ENCODE measurements around the gene PPP5C.

Gene PPP5C

DNA sequence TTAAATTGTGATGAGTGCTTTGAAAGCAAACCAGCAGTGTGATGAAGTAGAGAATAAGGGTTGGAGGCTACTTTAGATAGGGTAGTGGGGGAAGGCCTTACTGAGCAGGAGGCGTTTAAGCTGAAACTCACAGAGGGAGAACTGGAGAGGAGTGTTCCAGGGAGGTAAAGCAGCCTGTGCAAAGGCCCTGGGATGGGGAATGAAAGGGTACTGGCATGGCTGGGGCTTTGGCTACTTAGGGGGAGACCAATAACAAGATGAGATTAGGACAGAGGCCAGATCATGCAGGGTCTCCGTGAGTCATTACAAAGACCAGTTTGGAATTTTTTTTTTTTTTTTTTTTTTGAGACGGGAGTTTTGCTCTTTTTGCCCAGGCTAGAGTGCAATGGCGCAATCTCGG, 1.1 kb downstream of the PPP5C start:
- peak overlapping the region; percentile 98 for H3K4me3 ChIP-seq (ENCODE audit: low read depth, low read length)
- TF ChIP-seq, protein P1, sequence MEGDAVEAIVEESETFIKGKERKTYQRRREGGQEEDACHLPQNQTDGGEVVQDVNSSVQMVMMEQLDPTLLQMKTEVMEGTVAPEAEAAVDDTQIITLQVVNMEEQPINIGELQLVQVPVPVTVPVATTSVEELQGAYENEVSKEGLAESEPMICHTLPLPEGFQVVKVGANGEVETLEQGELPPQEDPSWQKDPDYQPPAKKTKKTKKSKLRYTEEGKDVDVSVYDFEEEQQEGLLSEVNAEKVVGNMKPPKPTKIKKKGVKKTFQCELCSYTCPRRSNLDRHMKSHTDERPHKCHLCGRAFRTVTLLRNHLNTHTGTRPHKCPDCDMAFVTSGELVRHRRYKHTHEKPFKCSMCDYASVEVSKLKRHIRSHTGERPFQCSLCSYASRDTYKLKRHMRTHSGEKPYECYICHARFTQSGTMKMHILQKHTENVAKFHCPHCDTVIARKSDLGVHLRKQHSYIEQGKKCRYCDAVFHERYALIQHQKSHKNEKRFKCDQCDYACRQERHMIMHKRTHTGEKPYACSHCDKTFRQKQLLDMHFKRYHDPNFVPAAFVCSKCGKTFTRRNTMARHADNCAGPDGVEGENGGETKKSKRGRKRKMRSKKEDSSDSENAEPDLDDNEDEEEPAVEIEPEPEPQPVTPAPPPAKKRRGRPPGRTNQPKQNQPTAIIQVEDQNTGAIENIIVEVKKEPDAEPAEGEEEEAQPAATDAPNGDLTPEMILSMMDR (IDR thresholded peaks at IDR 0.05; ENCODE audit: borderline replicate concordance, insufficient read depth, low read depth, low read length), result no peak

DNA sequence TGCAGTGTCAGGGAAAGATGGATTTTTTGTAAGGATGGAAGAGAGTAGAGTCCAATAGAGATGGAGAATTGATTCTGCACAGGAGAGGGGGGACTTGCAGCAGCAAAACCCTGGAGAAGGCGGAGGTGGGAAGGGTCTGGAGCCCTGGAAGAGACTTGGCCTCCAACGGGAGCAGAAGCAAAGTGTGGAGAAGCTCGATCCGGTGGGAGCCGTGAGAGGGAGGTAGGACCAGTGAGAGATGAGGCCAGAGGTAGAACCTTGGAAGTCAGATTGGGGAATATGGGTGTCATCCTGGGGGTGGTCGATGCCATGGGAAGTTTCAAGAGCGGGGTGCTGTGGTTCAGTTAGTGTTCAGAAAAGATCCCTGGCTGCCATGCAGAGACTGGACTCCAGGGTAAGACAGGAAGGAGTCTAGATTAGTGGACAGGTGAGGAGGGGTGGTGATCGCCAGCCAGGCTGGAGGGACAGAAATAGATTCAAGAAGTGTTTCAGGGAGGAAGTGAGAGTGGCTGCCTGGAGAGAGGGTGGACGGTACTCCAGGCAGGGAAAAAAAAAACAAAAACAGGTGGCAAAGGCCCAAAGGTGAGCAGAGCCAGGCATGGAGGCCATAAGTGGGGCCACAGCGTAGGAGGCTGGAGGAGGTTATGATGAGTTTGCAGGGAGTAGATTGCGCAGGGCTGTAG, 2.6 kb downstream of the PPP5C start:
- TF ChIP-seq, protein P1 (IDR thresholded peaks at IDR 0.05; ENCODE audit: borderline replicate concordance, insufficient read depth, low read depth, low read length), result no peak
- H3K4me3 ChIP-seq (ENCODE audit: low read depth, low read length), result peak overlapping the region; percentile 38

DNA sequence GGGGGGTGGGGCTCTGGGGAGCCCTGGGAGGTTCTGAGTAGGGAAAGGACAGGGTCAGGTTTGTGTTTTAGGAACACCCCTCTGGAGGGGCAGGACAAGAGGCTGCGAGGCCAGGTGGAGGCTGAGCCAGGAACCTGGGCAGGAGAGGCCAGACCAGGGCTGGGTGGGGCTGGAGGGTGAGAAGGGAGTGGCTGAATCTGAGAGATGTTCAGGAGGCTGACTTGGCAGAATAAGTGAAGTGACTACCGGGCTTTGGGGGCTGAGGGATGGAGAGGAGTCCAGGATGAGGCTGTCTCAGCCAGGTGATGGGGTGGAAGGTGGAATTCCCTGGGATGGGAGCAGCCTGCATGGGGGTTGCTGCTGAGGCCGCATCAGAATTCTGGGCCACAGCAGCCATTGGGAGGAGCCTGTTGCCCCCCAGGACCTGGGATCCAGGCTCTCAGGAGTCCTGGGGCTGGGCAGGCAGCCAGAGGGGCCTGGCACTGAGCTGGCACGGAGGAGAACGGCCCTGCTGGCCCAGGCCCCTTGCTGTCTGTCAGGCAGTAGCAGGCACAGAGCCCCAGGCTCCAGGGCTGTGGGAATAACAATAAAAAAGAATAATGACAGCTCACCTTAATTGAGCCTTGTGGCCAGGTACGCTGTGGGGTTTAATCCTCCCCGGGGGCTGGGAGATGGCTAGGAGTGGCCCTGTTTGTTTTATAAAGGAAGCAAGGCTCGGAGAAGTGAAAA, 3.3 kb downstream of the PPP5C start:
- H3K4me3 ChIP-seq (ENCODE audit: low read depth, low read length), result peak overlapping the region; percentile 38
- TF ChIP-seq, protein P1 (IDR thresholded peaks at IDR 0.05; ENCODE audit: borderline replicate concordance, insufficient read depth, low read depth, low read length), result no peak

- H3K4me3 ChIP-seq (ENCODE audit: low read depth, low read length), result no peak overlapping the region
- TF ChIP-seq, protein P1 (IDR thresholded peaks at IDR 0.05; ENCODE audit: borderline replicate concordance, insufficient read depth, low read depth, low read length), result no peak
These were observed 3.9 kb downstream of the PPP5C start for GRCh38 chr19:46350758-46351159.

DNA sequence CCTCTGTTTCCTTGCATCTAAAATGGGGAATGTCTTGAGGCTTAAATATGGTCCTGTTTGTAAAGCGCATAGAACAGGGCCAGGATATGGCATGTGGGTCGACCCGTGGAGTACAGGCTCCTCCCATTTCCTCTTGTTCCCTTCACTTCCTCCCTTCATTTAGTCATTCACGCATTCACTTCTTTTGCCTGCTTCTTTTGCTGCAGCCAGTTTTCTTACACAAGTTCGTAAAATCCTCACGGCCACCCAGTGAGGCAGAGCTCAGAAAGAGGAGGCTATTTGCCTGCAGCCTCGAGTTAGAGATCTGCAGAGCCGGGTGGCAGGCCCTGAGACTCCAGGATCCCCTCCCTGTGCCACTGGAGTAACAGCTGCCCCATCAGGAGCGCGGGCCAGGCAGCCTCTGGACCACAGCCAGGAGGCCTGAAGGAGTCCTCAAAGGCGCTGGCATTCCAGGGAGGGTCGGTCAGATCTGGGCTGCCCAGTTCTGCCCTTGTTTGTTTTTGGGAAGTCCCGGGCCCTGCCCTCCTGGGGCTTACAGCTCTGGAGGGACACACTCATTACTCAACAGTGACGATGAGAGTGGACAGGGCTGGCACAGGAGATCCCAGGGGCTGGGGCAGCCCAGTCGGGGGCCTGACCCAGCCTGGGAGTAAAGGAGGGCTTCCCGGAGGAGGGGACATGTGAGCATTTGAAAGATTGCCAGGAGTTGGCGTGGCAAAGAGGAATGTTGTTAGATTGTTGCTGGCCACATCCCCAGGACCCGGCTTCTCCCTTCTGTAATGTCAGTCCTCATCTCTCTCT, 4.6 kb downstream of the PPP5C start:
- no peak overlapping the region for H3K4me3 ChIP-seq (ENCODE audit: low read depth, low read length)
- TF ChIP-seq, protein P1 (IDR thresholded peaks at IDR 0.05; ENCODE audit: borderline replicate concordance, insufficient read depth, low read depth, low read length), result no peak

DNA sequence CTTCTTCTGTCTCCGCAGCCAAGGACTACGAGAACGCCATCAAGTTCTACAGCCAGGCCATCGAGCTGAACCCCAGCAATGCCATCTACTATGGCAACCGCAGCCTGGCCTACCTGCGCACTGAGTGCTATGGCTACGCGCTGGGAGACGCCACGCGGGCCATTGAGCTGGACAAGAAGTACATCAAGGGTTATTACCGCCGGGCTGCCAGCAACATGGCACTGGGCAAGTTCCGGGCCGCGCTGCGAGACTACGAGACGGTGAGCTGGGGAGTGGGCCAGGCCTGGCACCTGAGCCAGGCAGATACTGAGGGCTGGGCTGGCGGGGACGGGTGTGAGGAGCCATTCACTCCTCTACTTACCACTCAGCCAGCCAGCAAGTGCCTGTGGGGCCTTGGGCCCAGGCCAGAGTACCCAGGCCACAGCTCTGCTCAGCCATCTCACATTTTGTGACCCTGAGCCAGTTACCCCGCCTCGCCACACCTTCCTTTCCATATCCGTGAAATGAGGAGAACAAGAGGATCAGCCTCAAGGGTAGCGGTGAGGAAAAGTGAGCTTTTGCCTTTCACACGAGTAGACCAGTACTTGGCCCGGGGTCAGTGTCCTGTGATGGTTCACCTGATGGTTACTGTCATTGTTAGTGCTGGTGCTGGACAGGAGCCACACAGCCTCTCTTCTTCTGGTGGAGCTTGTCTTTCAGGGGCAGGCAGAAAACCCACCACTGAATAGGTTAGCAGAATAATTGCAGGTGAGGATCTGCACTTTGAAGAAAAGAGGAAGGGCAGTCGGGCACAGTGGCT, 7.0 kb downstream of the PPP5C start:
- TF ChIP-seq, protein P1 (IDR thresholded peaks at IDR 0.05; ENCODE audit: borderline replicate concordance, insufficient read depth, low read depth, low read length), result no peak
- H3K4me3 ChIP-seq (ENCODE audit: low read depth, low read length), result no peak overlapping the region
